Fibroblast of lung (primary cell): ENCODE results near the gene CELF3.

ENCODE experiments used
- EZH2 ChIP-seq: IDR thresholded peaks from 2 replicates; pipeline ENCODE4 v1.5.1; 2012; ENCODE audit warnings: low read length, control low read depth, mild to moderate bottlenecking; ENCODE audit errors: missing control alignments
- TF ChIP-seq, protein P1 (sequence below), 2 donors: IDR thresholded peaks in 1 of 2; conservative IDR thresholded peaks in 1 of 2; 1 replicate in 1 of 2; 2 replicates in 1 of 2; pipeline ENCODE4 v1.5.1; 2011 to 2012; ENCODE audit warnings: low read length in 2 of 2, control low read depth in 1 of 2, inconsistent platforms in 1 of 2, low read depth in 1 of 2, mild to moderate bottlenecking in 1 of 2

DNA sequence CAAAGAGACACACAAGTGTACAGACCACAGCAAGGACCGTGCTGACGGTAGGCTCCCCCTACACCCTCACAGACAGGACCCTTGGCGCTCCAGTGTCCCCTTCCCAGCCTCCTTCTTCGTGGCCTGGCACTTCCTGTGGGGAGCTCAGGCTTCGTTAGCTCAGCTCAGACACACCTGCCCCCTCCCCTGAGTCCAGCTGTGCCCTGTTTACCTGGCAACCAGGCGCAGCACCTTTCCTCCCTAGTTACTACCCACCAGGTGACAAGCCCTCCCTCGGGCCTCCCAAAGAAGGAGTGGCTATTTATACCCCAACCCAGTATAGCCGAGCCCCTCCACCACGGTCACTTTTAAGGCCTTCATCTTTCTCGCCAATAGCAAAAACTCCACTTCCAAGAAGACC lies 4.7 kb downstream of the CELF3 start:
- TF ChIP-seq, protein P1, sequence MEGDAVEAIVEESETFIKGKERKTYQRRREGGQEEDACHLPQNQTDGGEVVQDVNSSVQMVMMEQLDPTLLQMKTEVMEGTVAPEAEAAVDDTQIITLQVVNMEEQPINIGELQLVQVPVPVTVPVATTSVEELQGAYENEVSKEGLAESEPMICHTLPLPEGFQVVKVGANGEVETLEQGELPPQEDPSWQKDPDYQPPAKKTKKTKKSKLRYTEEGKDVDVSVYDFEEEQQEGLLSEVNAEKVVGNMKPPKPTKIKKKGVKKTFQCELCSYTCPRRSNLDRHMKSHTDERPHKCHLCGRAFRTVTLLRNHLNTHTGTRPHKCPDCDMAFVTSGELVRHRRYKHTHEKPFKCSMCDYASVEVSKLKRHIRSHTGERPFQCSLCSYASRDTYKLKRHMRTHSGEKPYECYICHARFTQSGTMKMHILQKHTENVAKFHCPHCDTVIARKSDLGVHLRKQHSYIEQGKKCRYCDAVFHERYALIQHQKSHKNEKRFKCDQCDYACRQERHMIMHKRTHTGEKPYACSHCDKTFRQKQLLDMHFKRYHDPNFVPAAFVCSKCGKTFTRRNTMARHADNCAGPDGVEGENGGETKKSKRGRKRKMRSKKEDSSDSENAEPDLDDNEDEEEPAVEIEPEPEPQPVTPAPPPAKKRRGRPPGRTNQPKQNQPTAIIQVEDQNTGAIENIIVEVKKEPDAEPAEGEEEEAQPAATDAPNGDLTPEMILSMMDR (conservative IDR thresholded peaks at IDR 0.05 in 1 of 2, IDR thresholded peaks at IDR 0.05 in 1 of 2; ENCODE audit: low read depth in 1 of 2, low read length in 2 of 2) = no peak
- TF ChIP-seq EZH2 = no peak
